GM21360 (cell line): ENCODE measurements around the gene PUM1.
"Not testable (repeated sequence)": the region's sequence is repeated elsewhere in the genome, so short reads cannot be mapped to it uniquely, and the experiment has no call there.

ENCODE experiments used
- ATAC-seq: cut with Tn5 transposase; IDR thresholded peaks from one replicate; pipeline ENCODE4 v1.9.1; 2021; ENCODE audit warnings: mild to moderate bottlenecking, moderate library complexity; ENCODE audit not compliant: unreplicated experiment

The PUM1 gene

GRCh38 chr1:30935758-30936157 is 129.8 kb downstream of the PUM1 start:
- not testable (repeated sequence) for ATAC-seq

- no peak for ATAC-seq
Observed at GRCh38 chr1:30934613-30935012, 130.9 kb downstream of the PUM1 start.

DNA sequence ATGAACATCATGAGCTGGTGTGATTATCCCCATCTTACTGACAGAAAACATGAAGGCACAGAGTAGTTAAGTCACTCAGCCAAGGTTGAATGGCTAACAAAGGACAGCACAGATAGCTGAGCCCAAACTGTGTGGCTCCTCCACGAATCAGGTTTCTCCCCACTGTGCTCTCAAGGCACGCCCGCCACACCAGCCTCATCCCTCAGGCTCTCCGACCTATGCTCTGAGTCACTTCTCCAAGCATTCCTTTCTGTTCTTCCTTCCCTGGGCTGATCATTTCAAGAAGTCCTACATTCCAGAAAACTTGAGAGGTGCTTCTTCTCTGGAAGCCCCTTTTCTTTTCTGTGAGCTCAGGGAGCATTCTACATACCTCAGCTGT is 131.7 kb downstream of the PUM1 start:
- ATAC-seq, result no peak

DNA sequence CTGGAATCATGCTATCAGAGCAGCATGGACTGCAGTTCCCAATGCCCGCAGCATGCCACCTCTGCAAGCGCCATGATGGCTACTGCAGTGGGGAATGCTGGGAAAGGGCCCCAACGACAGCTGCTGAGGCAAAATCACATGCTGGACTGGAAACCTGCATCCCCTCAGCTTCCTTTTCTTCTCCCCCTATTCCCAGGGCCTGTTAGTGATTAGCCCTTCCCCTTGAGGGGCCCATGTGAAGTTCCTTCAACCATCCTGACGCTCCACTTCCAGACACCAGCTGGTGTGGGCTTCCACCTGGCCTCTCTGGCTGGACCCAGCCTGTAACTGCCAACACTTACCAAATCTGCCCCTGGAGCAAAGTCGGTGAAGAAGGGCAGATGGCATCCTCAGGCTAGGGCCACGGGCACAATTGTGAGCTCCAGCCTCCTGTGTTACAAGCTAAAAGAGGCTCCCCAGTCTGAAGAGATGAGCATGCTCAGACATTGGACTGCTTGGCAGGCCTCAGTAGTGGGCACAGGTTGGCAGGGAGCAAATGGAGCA is 134.8 kb downstream of the PUM1 start:
- ATAC-seq, result no peak

GRCh38 chr1:30929944-30930525 is 135.5 kb downstream of the PUM1 start:
- ATAC-seq, result no peak

DNA sequence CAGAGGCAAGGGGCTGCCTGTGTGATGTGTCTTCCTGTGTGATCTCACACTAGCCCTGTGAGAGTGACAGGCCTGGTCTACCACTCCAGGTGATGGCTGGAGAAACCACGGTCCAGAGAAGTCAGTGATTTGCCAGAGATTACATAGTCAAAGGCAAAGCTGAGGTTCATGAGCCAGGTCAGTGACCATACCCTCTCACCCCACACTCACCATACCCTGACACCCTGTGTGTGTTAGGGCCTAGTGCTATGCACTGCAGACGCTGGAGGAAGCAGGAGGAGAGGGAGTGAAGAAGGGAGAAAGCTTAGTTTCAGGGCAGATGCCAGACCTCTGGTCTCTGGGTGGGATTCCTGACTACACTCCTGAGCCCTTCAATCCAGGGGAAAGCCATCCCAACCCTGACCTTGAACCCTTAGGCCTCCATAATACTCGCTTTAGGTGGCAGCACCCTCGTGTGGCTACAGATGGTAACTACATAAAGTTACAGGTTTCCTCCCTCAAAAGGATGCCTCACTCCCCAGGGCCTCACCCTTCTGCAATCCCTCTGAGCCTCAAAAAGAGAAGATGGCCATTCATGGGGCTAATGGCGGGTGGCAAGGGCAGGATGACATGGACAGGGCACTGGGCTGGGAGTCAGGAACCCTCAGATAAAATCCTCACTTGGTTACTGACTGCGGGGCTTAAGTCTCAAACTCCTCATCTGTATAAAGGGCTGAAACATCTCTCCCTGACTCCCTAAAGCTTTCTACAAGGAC is 136.2 kb downstream of the PUM1 start:
- no peak for ATAC-seq

DNA sequence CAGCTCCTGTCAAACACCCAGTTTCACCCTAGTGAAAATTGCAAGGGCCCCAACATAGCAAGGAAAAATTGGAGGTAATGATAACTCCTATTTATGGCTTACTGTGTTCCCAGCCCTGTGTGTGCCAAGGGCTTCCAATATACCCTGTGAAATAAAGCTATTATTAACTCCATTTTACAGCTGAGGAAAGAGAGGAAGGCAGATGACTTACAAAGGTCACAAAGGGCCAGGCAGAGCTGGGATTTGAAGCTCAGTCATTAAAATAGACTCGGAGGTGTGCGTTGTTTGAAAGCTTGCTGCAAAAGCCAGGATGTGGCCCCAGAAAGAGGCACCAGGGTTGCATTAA is 136.8 kb downstream of the PUM1 start:
- ATAC-seq, result no peak

- ATAC-seq, result no peak
Observed at GRCh38 chr1:30928171-30928570, 137.3 kb downstream of the PUM1 start.

GRCh38 chr1:30927448-30927847 is 138.1 kb downstream of the PUM1 start:
- ATAC-seq, result no peak

DNA sequence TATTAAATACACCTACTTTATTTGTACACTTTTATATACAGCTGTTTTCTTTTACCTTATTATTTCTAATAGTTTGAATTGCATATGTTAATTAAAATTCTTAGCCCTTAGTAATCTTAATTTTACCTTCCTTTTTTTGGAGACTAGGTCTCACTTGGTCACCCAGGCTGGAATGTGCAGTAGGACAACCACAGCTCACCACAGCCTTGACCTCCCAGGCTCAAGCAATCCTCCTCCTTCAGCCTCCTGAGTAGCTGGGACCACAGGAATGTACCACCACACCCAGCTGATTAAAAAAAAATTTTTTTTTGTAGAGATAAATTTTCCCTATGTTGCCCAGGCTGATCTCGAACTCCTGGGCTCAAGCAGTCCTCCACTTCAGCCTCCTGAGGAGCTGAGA is 141.9 kb downstream of the PUM1 start:
- ATAC-seq, result no peak

GRCh38 chr1:30920827-30921226 is 144.7 kb downstream of the PUM1 start:
- no peak for ATAC-seq

DNA sequence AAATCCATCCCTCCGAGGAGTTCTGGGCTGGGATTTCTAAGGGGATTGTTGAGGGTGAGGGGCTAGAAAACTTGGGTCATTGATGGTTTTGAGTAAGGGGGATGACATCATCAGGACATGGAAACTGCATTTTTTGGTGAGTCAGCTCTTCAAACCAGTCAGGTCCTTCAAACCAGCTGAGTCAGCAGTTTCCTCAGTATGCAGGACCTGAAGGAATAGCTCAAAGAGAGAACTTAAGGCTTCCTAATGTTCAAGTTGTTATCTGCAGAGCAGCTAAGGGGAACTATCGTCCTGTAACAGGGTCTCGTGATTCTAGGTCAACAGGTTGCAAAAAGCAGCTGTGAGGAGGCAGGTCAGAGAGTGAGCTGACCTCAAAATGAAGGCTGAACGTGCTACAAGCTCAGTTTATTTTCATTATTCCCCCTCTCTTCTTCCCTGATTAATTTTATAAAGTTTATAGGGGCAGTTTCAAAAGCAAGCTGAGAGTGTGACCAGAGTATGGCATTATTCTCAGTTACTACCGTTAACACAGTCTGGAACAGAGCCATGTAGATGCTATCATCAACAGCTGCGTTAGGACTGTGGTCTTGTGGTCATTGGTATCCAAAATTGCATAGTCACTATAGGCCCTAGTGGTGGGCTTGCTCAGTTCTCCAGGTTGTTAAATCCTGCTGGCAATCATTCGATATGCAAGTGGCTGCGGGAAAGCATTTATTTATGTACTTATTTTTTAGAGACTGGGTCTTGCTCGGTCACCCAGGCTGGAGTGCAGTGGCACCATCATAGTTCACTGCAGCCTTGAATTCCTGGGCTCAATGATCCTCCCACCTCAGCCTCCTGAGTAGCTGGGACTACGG is 146.3 kb downstream of the PUM1 start:
- no peak for ATAC-seq

- no peak for ATAC-seq
Observed at GRCh38 chr1:30916296-30916695, 149.2 kb downstream of the PUM1 start.

- ATAC-seq, result no peak
Observed at GRCh38 chr1:30915491-30916230, 149.9 kb downstream of the PUM1 start.

DNA sequence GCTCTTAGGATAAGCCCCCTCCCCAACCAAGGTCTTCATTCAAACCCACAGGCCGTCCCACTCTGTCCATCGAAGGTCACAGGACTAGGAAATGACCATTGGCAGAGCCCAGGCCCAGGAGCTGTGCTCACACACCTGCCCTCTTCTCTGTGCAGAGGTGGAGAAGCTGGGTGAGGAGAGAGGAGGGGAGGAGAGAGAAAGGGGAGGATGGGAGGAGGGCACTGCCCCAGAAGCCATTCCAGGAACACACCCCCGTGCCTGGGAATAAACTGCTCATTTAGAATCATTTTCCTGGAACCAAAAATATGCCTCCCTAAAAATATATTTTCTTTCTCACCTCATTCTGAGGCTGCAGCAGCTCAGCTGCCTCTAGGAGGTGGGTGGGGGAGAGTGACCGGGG is 150.6 kb downstream of the PUM1 start:
- no peak for ATAC-seq

GRCh38 chr1:30914587-30914922 is 151.0 kb downstream of the PUM1 start:
- no peak for ATAC-seq

DNA sequence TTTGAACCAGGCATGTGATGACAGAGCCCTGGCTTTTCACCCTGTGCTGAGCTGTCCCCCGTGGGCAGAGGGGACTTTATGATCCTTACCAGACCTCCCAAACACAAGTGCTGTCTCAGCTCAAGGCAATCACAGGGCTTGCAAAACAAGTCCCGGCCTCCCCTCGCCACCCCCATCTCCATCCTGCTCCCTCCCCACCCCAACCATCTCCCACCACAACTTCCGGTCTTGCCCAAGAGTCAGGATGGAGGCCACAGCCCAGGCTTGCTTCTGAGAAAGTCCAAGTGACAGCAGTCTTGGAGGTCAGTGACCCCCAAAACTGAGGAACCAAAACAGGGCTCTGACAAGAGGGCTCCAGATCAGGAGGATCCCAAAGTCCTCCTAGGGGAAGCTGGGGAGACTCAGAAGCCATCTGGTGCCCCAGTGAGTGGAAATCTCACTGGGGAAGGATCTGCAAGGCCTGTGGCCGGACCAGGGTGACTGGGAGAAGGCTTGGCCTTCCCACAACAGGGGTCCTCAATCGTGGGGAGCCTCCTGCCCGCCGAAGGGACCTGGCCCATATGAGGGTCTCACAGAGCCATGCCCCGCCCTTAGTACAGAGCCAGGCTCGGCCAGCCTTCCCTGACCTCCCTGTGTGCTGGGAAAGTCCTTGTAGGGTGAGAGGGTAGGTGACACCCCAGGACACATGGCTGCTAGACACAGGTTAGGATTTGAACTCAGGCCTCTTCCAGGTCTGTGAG is 152.4 kb downstream of the PUM1 start:
- no peak for ATAC-seq

GRCh38 chr1:30912224-30912623 is 153.3 kb downstream of the PUM1 start:
- ATAC-seq, result no peak

DNA sequence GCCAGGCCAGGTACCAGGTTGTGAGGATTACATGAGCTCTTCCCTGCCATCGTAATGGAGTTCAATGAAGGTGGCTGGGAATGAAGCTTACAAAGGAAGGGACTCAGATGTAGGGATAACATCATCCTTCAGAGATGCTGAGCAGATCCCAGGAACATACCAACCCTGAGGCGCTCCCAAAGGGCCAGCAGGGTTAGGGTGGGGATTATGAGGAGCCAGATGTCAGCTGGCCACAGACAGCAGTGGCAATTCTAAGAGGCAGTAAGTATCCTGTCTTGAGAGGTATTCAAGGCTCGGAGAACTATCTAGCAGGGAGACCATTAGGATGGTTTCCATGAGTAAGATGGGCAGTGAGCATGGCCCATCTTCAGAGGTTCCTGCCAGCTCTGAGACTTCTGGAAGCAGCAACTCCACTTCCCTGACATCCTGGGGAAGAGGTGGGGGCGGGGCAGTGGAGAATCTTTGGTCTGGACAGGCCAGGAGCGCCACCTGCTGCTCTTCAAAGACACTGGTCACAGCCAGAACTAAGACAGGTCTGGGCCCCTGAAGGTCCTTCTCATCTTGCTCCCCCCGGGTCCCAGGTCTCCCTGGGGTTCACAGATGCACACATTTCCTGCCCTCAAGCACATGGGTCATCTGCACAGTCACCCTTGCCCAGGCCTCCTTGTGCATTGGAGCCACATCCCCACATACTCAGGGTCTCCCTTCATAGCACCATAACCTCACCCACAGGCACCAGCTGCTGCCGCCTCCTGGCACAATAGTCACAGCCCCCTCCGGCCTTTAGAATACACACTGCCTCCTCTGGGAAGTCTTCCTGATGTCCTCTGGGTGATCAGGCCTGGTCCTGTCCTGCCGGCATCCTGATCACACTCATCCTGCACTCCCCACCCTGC is 154.2 kb downstream of the PUM1 start:
- ATAC-seq, result no peak
